Head of caudate nucleus (tissue), 42 donors: Measurements from ENCODE around the gene CT55.

ENCODE experiments used
- DNase-seq, 42 donors: peaks; one replicate each; pipeline versions ENCODE4 v3.0.0 to v3.0.0-alpha.2; 2020 to 2021; ENCODE audit warnings: mixed read lengths in 7 of 42
- intact Hi-C: fragments of 100-400 bp; cut with DNase I; formaldehyde crosslinking; loops from one replicate; pipeline ENCODE4 v1.15.0; 2022

CT55 gene

GRCh38 chrX:135109554-135109953 lies 61.6 kb downstream of the CT55 start:
- DNase-seq = no peak
- intact Hi-C loops = no loop called here
